ENCODE results near the gene PCAT7. TPM values are rescaled to one million over a fixed set of nuclear protein-coding genes. Genes with fewer than 3 reads are reported as not detected.
"Not testable (repeated sequence)": the region's sequence is repeated elsewhere in the genome, so short reads cannot be mapped to it uniquely, and the experiment has no call there.

Gene PCAT7
- total RNA-seq, 1 experiment from 2014 or later, result 4.0 TPM

GRCh38 chr9:94591876-94592275 lies 37.0 kb downstream of the PCAT7 start:
- Histone ChIP-seq H2AFZ (ENCODE audit: low read length) (no peak overlapping the region), H4K8ac (replicated peaks; ENCODE audit: insufficient read length, low read depth, low read length) (no peak overlapping the region), H3K9ac (ENCODE audit: extremely low read depth, insufficient read length, low read length) (no peak overlapping the region), H2BK12ac (ENCODE audit: insufficient read length, low read depth, low read length) (no peak overlapping the region), H3K79me1 (ENCODE audit: insufficient read depth, low read depth, low read length, poor library complexity, severe bottlenecking) (no peaks in the 10 kb centered on the region), H3K4ac (ENCODE audit: low read depth, low read length) (no peak overlapping the region), H2BK5ac (ENCODE audit: insufficient read length, low read length) (no peak overlapping the region), H3K27ac (ENCODE audit: insufficient read length, low read depth, low read length) (no peak overlapping the region), H3K9me3 (ENCODE audit: control insufficient read depth, low read depth, low read length) (no peaks in the 10 kb centered on the region), H3K23ac (ENCODE audit: insufficient read length, low read depth, low read length) (no peak overlapping the region), H2AK5ac (ENCODE audit: insufficient read length, low read length) (no peak overlapping the region), H3T11ph (ENCODE audit: low read length) (no peak overlapping the region), H2BK15ac (ENCODE audit: low read depth, low read length) (no peak overlapping the region), H3K14ac (ENCODE audit: insufficient read depth, low read length) (no peak overlapping the region; the same call in 1 of the 2 replicates), H2BK120ac (ENCODE audit: low read depth, low read length, poor library complexity, severe bottlenecking) (no peak overlapping the region), H4K5ac (ENCODE audit: insufficient read length, low read depth, low read length) (no peak overlapping the region), H2BK20ac (ENCODE audit: low read depth, low read length, poor library complexity, severe bottlenecking) (no peak overlapping the region), H3K4me1 (ENCODE audit: insufficient read depth, low read length) (no peaks in the 10 kb centered on the region), H3K27me3 (ENCODE audit: insufficient read depth, low read length) (no peaks in the 10 kb centered on the region), H3K23me2 (ENCODE audit: insufficient read length, low read depth, low read length, poor library complexity, severe bottlenecking) (peaks cover 3% of the 10 kb centered on the region), H4K91ac (ENCODE audit: insufficient read length, low read depth, low read length) (no peak overlapping the region), H3K56ac (ENCODE audit: insufficient read length, low read depth, low read length) (no peak overlapping the region), H3K4me2 (ENCODE audit: insufficient read depth, insufficient read length, low read length) (no peak overlapping the region), H4K20me1 (ENCODE audit: control insufficient read depth, insufficient read depth, insufficient read length) (no peaks in the 10 kb centered on the region), H3K79me2 (ENCODE audit: insufficient read depth, low read length) (no peaks in the 10 kb centered on the region), H3K18ac (ENCODE audit: insufficient read length, low read depth, low read length) (no peak overlapping the region)
- Mint-ChIP-seq H3K4me3 (no peak overlapping the region), H3K27ac (no peak overlapping the region), H3K9me3 (no peaks in the 10 kb centered on the region), H3K27me3 (ENCODE audit: low read depth) (peaks cover 11% of the 10 kb centered on the region), H3K36me3 (ENCODE audit: insufficient read depth in 1 of 3, low read depth in 3 of 3) (no peaks in the 10 kb centered on the region; a peak in 2 of 7 replicates), H3K4me1 (peaks cover 4 to 6% of the 10 kb centered on the region in 2 experiments; a peak in 2 of 4 replicates)
- no peak for TF ChIP-seq CTCF (conservative IDR thresholded peaks at IDR 0.05)
- WGBS (ENCODE audit: extremely low coverage, insufficient read length, low lambda C conversion rate), result no CpG with 5 or more reads among the region's 8 CpGs
- DNase-seq, result no peak

- H3K9me3 Mint-ChIP-seq; H3K27me3 ChIP-seq (ENCODE audit: insufficient read depth, low read length); H2BK20ac ChIP-seq (ENCODE audit: low read depth, low read length, poor library complexity, severe bottlenecking); H3K4me1 ChIP-seq (ENCODE audit: insufficient read depth, low read length); H4K20me1 ChIP-seq (ENCODE audit: control insufficient read depth, insufficient read depth, insufficient read length); H3K9me3 ChIP-seq (ENCODE audit: control insufficient read depth, low read depth, low read length); H2AFZ ChIP-seq (ENCODE audit: low read length); H3K79me1 ChIP-seq (ENCODE audit: insufficient read depth, low read depth, low read length, poor library complexity, severe bottlenecking); H3K36me3 Mint-ChIP-seq (ENCODE audit: insufficient read depth in 1 of 3, low read depth in 3 of 3); H3K4me3 Mint-ChIP-seq; H3K27ac ChIP-seq (ENCODE audit: insufficient read length, low read depth, low read length); H2BK5ac ChIP-seq (ENCODE audit: insufficient read length, low read length); H3K14ac ChIP-seq (ENCODE audit: insufficient read depth, low read length); H3K23me2 ChIP-seq (ENCODE audit: insufficient read length, low read depth, low read length, poor library complexity, severe bottlenecking); H3K79me2 ChIP-seq (ENCODE audit: insufficient read depth, low read length); H3T11ph ChIP-seq (ENCODE audit: low read length); H4K91ac ChIP-seq (ENCODE audit: insufficient read length, low read depth, low read length); H3K23ac ChIP-seq (ENCODE audit: insufficient read length, low read depth, low read length); H4K5ac ChIP-seq (ENCODE audit: insufficient read length, low read depth, low read length); H2BK15ac ChIP-seq (ENCODE audit: low read depth, low read length); H4K8ac ChIP-seq (replicated peaks; ENCODE audit: insufficient read length, low read depth, low read length); H3K27ac Mint-ChIP-seq; H2BK12ac ChIP-seq (ENCODE audit: insufficient read length, low read depth, low read length); DNase-seq; H3K4me2 ChIP-seq (ENCODE audit: insufficient read depth, insufficient read length, low read length); H3K4ac ChIP-seq (ENCODE audit: low read depth, low read length); H3K9ac ChIP-seq (ENCODE audit: extremely low read depth, insufficient read length, low read length); H2BK120ac ChIP-seq (ENCODE audit: low read depth, low read length, poor library complexity, severe bottlenecking); H3K56ac ChIP-seq (ENCODE audit: insufficient read length, low read depth, low read length); H2AK5ac ChIP-seq (ENCODE audit: insufficient read length, low read length); H3K4me1 Mint-ChIP-seq; H3K18ac ChIP-seq (ENCODE audit: insufficient read length, low read depth, low read length): not testable (repeated sequence)
- WGBS (ENCODE audit: extremely low coverage, insufficient read length, low lambda C conversion rate), result no CpG with 5 or more reads among the region's 7 CpGs
- peaks cover 11% of the 10 kb centered on the region for H3K27me3 Mint-ChIP-seq (ENCODE audit: low read depth)
These were observed 37.8 kb downstream of the PCAT7 start for GRCh38 chr9:94592683-94593082.
